Iris pigment epithelial cell (primary cell): ENCODE measurements around the gene EVA1A.

Experiments used
- DNase-seq: peaks from one replicate; pipeline ENCODE4 v3.0.0-alpha.2; 2011; ENCODE audit warnings: low read depth

Gene EVA1A, protein sequence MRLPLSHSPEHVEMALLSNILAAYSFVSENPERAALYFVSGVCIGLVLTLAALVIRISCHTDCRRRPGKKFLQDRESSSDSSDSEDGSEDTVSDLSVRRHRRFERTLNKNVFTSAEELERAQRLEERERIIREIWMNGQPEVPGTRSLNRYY

DNA sequence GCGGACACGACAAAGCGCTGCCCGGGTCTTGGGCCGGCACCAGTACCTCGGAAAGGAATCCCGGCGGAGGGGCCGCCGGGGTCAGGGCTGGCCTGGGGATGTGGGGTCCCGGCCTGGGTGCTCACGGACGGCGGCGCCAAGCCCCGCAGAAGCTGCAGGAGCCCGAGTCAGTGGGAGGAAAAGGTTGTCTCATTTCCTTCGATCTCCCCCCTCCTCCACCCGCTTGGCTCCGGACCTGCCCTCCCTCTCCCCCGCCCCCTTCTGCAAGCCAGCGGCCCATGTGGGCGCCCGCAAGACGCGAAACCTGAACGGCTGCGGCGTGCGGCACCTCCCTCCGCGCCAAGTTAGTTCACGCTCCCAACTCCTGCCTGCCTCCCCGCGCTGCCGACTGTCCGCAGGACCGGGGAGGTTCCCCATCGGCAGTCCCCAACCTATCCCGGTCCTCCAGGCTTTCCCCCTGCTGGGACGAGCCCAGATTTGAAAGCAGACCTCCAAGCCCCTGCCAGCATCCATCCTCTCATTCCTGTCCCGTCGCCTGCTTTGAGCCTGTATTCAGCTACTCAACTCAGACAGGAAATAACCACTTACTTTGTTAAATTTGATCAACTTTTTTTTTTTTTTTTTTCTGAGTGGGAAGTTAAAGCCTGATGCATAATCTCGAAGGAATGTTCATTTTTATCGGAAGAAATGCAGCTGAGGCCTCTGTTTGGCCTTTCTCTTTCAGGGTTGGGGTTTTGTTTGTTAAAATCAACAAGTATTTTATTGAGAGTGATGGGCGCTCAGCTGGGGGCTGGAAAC, at the start of gene EVA1A:
TSS of gene EVA1A (minus strand) at position 172 of the 798 bp plus-strand sequence. CDS start 42,799 bp downstream, outside the sequence.
- DNase-seq, result peak; percentile 92

DNA sequence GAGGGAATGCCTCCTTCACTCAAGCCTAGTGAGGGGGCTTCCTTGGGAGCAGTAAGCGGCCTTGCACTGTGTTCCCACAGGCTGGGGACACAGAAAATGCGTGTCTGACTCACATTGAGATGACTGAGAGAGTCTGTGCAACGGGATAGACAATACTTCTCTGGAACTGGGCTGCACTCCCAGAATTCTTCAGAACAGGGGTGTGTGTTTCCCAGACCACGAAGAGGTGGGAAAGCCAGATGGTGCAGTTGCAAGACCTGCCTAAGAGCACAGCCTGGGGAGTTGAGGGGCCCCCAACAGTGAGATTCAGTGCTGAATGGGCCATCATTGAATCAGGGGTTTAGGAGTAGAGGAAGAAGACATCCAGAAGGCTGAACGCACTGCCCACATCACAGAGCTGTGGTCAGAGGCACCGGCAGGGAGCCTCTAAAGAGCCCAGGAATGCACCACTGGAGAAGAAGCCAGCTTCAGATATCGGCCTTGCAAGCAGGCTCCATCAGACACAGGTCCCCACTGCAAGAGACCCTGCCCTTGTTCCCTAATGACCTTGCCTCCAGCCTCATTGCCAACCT, 49.3 kb upstream of the EVA1A start:
- DNase-seq, result peak; percentile 26

DNA sequence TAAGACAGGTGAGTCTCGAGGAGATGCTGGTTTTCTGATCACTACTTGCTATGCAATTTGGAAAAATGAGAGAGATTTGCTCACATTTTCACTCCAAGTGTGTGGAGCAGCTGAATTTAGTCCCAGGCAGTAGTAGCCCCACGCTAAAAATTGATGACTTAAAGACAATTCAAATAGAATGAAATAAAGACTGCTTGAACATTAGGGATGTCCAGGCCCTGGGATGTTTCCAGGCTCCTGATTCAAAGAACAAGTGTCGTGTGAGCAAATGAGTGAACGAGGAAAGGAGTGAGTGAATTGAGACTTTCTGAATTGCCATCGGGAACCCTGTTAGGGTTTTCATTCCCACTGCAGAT, 48.6 kb upstream of the EVA1A start:
- DNase-seq, result no peak

DNA sequence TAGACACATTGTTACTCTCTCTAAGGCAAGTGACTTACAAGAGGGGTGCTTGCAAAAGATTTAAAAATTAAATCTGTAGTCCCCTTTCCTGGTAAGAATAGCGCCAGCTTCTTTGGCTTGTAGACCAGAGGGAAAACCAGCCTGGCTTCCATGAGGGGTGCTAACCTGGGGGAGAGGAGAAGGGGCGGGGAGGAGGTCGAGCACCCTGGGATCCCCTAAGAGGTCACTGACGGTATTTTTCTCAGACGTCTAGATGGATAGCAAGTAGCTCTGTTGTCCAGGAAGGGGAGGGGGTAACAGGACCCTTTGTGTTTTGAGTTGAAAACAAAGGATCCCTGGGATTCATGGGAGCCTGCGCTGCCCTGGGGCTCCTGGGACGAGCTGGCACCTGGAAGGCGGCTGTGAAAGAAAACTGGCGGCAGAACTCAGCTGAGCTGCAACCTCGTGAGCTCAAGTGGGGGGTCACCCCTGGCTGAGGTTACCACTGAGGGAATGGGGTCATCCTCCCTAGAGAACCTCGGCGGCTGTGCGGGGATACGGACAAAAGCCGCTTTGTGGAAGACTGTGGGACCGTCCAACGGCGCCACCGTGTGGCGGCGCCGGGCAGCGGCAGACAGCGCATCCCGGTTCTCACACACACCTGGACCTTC, 48.1 kb upstream of the EVA1A start:
- peak; percentile 34 for DNase-seq

DNA sequence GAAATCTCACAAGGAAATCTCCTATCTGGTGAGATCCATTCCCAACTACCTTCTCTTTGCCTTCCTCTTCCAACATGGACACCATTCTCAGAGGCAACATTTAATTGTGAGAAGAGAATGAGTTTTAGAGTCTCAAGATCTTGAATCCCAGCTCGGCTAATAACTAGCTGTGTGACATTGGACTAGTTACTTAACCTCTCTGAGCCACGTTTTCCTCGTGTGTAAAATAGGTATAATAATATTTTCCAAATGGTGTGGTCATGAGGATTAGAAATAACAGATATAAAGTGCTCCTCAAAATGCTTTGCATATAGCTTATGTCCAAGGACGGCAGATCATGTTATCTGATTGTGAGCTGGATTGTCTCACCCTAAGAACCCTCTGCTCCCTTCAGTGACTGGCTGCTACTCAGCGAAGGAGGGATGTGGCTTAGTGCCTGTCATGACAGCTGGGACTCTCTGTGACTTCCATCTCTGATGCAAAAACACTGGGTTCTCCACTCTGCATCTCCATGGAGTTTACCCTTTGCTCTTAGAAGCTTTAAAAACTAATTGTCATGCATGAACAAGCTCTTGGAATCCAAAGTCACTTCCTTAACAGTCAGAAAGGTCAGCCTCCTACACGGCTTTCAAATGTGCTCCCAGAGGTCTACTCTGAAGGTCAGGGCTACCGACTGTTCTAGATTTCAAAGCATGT, 47.4 kb upstream of the EVA1A start:
- DNase-seq, result peak; percentile 28

DNA sequence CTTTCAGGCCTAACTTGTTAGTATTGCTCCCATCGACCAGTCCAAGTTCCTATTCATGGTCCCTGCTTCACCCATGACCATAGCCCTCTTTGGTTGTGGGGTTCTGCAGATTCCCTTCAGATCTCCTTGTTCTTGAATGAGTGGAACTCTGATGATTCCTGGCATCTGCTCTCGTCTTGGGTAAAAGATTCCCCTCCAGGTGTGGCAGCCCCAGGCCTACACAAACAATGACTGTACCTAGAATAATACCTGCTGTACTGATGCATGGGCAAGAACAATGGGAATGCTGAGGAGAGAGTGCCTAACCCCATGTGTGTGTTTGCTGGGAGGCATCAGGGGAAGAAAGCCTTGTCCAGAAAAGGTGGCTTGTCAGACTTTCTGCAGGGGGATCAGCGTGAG, 46.7 kb upstream of the EVA1A start:
- DNase-seq, result no peak

DNA sequence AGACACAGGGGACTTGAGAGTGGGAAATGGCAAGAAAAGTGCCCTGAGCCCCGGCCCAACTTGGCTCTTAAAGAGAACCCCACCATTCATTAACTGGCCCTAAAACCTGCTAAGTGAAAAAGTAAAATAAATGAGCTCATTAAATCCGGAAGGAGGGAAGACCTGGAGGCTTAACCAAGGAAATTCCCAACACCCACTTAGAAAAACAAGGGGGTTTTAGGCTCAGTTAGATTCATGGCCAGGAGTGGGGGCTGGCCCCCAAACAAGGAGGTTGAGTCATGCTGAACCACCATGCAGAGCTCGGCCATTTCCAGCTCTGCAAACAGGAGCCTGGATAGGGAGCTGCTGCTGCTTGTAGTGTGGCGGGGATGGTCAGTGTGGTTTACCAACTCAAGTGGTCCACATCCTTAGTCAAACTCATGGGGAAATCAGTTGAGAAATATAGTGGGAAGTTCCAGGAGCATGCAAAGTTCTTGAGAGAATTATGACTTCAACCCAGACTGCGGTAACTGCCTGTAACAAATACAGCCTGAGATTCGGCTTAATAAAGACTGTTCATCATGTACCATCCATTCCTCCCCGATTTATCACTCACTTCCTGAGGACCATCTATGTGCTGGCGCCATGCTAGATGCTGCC, 46.1 kb upstream of the EVA1A start:
- peak; percentile 76 for DNase-seq

DNA sequence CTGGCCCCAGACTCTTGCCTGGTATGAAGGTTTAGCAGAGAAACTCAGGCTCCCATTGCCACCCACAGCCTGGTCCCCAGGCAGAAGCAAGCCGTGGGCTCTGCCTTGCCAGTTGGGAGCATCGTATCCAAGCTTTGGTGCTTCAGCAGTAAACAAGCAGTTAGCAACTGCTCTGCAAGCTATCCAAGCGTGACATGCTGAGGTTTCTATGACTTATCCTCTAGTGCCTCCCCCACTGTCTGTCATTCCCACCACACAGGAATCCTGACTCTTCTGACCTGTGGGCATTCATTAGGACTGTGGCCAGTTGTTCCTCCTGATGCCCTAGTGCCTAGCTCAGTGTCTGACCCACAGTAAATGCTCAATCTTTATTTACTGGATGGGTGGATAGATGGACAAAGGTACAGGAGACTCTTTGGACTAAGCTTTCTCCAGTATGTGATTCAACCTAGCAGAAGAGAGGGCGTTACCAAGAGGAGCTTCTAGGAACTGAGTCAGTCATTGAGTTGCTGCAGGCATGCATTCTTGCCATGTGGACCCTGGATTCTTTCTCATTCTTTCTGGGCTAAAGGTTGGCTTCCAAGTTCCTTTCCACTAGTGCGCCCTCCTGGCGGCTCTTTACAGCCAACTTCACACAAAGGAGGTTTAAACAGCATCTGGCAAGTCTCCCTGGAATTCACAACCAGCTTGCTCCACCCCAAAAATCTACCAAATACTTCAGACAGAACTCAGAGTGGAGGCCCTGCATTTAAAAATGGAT, 45.2 kb upstream of the EVA1A start:
- peak; percentile 96 for DNase-seq

DNA sequence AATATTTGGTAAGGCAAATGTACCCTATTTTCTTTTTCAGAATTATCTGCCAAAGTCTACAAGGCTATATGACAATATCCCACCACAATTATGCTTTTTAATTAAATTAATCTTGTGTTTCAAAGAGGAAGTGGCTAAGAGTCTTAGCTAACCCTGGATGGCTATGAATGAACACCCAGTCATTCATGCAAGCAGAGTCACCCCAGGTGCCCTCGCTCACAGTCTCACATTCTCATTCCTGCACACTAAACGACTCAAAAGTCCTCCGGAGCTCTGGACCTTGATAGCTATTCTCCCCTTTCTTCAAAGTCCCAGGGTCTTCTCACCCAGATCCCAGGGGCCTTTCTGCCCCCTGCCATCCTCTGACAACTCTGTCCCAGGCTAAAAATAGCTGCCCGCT, 43.7 kb upstream of the EVA1A start:
- peak; percentile 24 for DNase-seq

DNA sequence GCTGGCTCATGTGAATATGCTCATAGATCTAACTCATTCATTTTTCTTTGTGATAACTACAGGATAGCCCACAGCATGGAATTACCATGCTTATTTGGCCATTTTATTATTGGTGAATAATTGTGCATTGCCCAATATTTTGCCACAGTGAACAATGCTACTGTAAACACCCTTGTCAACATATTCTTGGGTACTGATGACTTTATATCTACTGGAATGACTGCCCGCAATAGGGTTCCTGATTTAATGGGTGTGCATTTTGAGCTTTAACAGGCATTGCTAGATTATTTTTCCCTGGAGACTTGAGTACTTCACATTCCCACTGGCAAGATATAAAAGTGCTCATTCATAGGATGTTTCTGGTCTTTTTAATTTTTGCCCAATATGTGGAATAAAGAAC, 42.7 kb upstream of the EVA1A start:
- no peak for DNase-seq

DNA sequence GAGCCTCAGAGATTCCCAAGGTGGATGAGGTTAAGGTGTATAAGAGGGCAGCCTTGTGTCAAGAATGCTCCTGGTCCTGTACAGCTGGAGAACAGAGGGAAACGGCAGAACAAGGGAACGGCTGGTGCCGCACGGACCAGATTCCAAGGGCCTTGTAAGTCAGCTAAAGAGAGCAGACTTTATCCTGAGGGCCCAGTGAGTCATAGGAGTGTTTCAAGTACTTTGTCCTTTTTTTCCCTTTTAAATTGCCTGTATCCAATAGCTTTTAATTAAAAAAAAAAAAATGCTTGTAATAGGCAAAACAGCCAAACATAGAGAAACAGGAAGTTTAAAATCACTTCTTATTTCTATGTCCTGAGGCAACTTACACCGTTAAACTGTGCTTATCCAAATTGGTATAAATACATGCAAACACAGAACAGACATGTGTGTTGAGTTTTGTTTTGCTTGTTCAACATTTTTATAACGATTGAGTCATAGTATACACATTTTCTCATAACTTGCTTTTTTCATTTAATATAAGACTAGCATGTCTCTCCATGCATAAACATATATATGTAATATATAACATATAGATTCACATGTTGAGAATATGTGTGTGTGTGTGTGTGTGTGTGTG, 42.1 kb upstream of the EVA1A start:
- DNase-seq, result peak; percentile 90

DNA sequence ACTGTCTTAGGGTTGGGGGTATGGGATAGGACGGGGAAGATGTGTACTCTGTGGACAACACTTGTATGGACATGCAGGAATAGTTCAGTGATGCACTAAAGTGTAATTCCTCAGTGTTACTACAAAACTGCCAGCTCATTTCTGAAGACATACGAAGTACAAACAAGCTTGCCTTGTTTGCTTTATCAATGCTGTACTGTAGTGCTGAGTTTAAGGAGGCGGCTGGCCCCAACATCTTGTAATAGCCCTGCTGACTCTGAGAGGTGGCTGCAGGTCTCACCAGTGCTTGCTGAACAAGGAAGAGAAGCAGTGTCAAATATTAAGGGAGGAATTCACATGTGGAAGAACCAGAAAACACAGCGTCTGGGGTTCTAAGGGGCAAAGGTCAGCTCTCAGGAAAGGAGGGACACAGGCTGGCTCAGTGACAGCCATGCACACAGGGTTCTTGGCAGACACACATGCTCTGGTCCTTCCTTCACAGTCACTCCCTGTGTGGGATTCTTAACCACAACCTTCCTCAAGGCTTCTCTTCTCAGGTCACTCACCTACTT, 39.8 kb upstream of the EVA1A start:
- DNase-seq, result peak; percentile 14

DNA sequence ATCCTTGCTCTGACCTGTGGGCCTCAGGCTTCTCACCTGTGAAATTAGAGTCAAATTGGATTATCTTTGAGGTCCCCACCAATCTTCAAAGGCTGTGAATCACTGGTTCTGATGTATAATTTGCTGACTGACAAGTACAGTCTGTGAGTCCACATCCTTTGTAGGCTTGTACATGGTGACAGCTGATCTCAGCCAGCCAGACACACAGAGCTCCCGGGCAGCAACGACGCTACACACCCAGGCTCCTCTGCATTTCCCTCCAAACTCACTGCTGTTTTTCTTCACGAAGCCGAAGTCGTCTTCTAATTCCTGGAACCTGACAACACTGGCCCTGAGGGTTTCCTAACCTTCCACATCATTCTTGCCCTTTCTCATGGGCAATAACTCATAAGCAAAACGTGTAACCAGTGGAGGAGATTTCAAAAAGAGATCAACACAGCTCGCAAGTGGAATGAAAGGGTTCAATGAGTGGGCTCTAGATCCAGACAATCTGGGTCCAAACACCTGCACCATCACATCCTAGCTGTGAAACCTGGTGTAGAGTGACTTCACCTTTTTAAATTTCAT, 37.9 kb upstream of the EVA1A start:
- no peak for DNase-seq

DNA sequence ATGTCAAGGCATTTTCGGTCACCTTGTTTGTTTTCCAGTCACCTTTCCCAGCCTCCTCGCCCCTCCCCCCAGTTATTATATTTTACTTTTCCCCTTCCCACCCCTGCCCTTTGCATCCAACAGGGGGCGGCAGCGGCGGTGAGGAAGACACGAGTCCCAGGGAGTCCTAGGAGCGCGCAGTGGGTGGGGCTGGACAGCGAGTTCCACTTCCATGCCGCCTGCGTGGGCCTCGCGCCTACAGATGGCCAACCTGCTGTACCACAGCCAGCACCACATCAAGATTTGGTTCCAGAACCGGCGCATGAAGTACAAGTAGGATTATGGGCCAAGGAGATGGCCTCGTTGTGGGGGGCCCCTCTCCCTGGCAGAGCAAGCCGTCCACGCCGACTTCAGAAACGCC, 37.2 kb upstream of the EVA1A start:
- no peak for DNase-seq

DNA sequence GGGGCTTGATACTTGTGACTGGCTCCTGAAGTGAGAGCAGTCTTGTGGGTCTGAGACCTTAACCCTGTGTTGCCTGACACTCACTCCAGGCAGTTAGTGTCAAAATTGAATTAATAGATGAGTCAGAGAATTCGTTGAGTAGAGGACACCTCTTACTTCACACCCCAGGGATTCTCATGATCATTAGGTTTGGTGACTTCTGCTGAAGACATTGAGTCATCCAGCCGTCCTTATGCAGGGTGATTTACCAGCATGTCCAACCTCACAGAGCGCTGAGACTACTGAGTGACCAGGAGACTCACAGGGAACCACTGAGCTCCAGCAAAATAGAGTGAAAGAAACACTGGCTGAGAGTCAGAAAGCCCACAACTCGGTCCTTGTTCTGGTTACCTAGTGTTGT, 36.0 kb upstream of the EVA1A start:
- DNase-seq, result peak; percentile 58

DNA sequence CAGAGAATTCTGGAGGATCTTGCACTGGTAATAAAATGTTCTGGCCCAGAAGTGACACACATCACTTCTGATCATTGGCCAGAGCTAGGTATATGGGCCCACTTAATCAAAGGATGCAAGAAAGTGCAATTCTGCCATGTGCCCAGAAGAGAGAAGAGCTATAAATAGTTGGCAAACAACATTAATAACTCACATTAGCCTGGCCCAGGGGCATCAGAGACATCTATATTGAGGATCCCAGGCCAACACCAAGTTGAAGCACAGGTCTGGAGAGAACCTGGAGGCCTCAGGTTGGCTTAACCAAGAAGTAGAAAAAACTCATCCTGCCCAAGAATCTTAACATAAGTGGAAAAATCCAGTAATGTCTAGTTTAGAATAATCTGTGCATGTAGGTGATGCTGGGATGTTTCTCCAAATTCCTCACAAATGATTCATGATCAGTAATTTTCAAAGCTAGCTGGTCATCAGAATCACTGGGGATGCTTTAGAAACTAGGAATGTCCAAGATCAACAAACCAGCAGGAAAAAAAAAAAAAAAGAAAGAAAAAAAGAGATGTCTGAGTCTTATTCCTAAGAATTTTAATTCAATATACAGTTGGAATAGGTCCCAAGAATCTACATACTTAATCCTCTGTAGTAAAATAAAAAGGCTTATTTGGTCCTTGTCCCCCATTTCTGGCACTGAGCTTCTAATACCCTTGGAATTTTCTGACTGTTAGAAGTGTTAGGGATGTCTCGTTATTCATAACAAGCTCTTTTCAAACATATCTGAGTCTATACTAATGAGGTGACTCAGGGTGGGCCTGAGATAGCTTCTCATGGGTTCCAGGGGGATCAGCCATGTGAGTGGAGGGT, 35.0 kb upstream of the EVA1A start:
- peak; percentile 91 for DNase-seq

DNA sequence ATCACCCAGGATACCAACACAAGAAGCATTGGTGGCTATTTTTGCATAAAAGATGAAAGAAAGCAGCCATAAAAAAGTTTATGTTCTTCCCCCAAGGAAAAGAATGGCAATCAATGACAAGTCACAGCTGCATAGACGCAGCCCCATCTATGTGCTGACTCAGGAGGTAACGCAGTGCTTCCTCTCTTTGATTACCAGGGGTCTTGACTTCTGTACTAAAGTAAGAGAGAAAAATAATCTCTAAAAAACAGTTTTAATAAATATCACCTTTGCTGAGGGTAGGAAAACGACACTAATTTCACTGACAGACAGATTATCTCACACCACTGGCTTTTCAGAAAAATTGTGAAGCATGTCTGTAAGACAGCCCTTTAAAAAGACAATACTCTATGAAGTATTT, 33.9 kb upstream of the EVA1A start:
- DNase-seq, result no peak

DNA sequence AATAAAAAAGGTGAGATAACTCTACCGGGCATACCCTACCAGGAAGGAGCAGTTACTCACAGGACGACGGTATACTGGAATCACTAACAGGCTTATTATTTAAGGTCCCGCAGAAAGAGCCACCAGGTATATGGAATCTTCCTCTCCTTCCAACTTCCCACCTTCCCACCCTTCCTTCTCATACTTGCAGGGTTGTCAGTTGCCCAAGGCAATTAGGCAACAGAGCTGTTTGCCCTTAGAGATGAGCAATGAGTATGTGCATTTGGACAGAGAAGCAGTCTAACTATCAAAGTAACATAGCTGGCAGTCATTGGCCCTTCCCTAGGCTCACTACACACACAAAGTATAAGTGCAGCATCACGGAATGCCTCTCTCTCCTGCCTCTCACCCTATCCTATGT, 32.1 kb upstream of the EVA1A start:
- DNase-seq, result no peak

DNA sequence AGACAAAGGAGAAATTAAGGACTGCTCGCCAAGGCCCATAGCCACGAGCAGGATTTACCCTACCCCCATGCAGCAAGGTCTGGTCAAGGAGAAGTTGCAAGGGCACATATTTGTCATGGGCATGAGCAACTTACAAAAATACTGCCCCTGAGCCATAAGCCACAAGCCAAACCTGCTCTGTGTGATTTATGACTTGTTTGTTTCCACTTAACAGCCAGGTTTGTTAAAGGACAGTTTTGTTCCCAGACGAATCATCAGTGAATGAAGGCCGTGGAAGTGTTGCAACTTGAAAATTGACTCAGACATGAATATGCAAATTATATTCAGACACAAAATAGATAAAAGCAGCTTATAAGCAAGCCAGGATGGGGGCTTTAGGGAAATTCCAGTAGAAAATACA, 31.3 kb upstream of the EVA1A start:
- peak; percentile 85 for DNase-seq
